Lower leg skin (tissue), 3 donors: ENCODE results near the gene SLC9A3.

ENCODE experiments used
- CTCF ChIP-seq, 3 donors: fragments of 450-650 bp; IDR thresholded peaks; one replicate each; pipeline ENCODE4 v1.5.1; 2016; ENCODE audit warnings: antibody characterized with exemption in 3 of 3, mild to moderate bottlenecking in 3 of 3, moderate library complexity in 2 of 3
- POLR2A ChIP-seq, 2 donors: fragments of 450-650 bp; IDR thresholded peaks; one replicate each; pipeline ENCODE4 v1.6.1; 2016 to 2017; ENCODE audit warnings: antibody characterized with exemption in 2 of 2, mild to moderate bottlenecking in 1 of 2, moderate library complexity in 1 of 2

DNA sequence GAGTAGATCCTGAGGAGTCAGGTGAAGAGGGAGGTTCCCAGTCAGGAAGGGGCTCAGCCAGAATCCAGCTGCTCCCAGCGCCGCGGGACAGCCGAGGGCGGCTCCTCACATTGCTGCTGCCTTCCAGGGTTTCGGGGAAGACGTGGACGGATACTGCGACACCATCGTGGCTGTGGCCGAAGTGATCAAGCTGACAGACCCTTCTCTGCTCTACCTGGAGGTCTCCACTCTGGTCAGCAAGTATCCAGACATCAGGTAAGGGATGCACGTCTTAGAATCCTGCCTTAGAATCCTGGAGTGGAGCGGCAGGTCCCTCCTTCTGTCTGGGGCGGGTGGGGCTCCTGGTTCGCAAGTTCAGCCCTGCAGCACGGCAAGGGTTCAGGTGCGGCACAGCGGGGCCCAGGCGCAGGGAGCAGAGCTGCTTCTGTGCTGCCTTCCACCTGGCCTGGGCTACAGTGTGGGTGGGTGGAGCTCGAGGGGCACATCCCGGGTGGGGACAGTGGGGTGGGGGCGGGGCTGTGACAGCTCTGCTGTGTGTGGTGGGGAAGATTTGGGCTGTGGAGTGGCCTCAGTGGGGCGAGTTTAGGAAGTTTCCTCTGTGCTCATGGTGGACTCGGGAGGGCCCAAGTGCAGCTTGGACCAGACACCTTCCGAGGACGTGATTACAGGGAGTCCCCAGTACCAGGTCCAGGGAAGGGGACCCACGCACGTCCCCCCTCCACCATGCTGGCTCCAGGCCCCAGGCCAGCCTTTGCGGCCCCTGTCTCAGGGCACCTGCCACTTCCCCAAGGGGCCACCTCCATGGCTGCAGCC is 58.5 kb downstream of the SLC9A3 start:
- TF ChIP-seq POLR2A (IDR thresholded peaks at IDR 0.05) (no peak), CTCF (IDR thresholded peaks at IDR 0.05) (no peak)
